B cell (primary cell): ENCODE results near the gene EYA3. TPM values are rescaled to one million over a fixed set of nuclear protein-coding genes. Genes with fewer than 3 reads are reported as not detected.

Experiments
- ATAC-seq: fragments of 200-7000 bp; cut with Tn5 transposase; one replicate; pipeline ENCODE4 v1.10.0; 2021; ENCODE audit warnings: low read depth, mild to moderate bottlenecking, moderate number of reproducible peaks, moderate library complexity
- CTCF ChIA-PET: fragments of 350-600 bp; sonication (Branson Sonifier 250); formaldehyde crosslinking; loops from one replicate; lab custom pipeline; 2021; ENCODE audit warnings: antibody characterized with exemption, inconsistent platforms; lab: Charles Lee
- POLR2A ChIA-PET: fragments of 350-600 bp; sonication (Branson Sonifier 250); formaldehyde crosslinking; loops from one replicate; lab custom pipeline; 2021; ENCODE audit warnings: antibody characterized with exemption; lab: Charles Lee
- DNase-seq: peaks from one replicate; pipeline ENCODE4 v3.0.0; 2013
- H2AFZ ChIP-seq: 2 replicates; pipeline ENCODE4 v1.6.1; 2012; ENCODE audit warnings: mild to moderate bottlenecking, low read depth, low read length; ENCODE audit not compliant: insufficient read depth, poor library complexity, severe bottlenecking
- H3K27ac ChIP-seq, 2 donors: 1 replicate in 1 of 2; 2 replicates in 1 of 2; pipeline ENCODE4 v1.5.1; 2012 to 2013; ENCODE audit warnings: low read length in 2 of 2, mild to moderate bottlenecking in 2 of 2, moderate library complexity in 1 of 2
- H3K27me3 ChIP-seq, 4 experiments: fragments of 200-600 bp in 1 of 4; sonication (generic) in 1 of 4; replicated peaks in 1 of 4; 1 replicate in 2 of 4; 2 replicates in 2 of 4; pipeline versions ENCODE4 v1.6.1 to v1.7.0; 2013 to 2016; ENCODE audit warnings: low read length in 3 of 4, mild to moderate bottlenecking in 2 of 4, mixed read lengths in 1 of 4, moderate library complexity in 1 of 4; ENCODE audit not compliant: insufficient read depth in 4 of 4, control insufficient read depth in 3 of 4; ENCODE audit errors: control extremely low read depth in 1 of 4
- H3K36me3 ChIP-seq, 2 experiments: replicated peaks in 1 of 2; 1 replicate in 1 of 2; 2 replicates in 1 of 2; pipeline versions ENCODE4 v1.6.1 to v1.7.1; 2013; ENCODE audit warnings: low read length in 1 of 2; ENCODE audit not compliant: insufficient read depth in 2 of 2, control insufficient read depth in 1 of 2; ENCODE audit errors: control extremely low read depth in 1 of 2, extremely low read depth in 1 of 2
- H3K4me1 ChIP-seq, 2 donors: fragments of 200-600 bp in 1 of 2; sonication (generic) in 1 of 2; 1 replicate in 1 of 2; 2 replicates in 1 of 2; pipeline versions ENCODE4 v1.5.1 to v1.6.1; 2013 to 2017; ENCODE audit warnings: low read length in 2 of 2; ENCODE audit not compliant: control insufficient read depth in 2 of 2, insufficient read depth in 2 of 2
- H3K4me2 ChIP-seq: replicated peaks from 2 replicates; pipeline ENCODE3; 2012; ENCODE audit warnings: mild to moderate bottlenecking, low read depth, low read length; ENCODE audit not compliant: poor library complexity, severe bottlenecking
- H3K4me3 ChIP-seq, 5 experiments: fragments of 200-600 bp in 1 of 5; sonication (generic) in 1 of 5; 1 replicate in 3 of 5; 2 replicates in 2 of 5; pipeline versions ENCODE4 v1.5.1 to v1.7.0; 2011 to 2016; ENCODE audit warnings: low read length in 4 of 5, mild to moderate bottlenecking in 4 of 5, low read depth in 2 of 5, control low read depth in 1 of 5, moderate library complexity in 1 of 5; ENCODE audit not compliant: insufficient read depth in 1 of 5; ENCODE audit errors: control extremely low read depth in 1 of 5, extremely low read depth in 1 of 5
- H3K79me2 ChIP-seq: fragments of 200-600 bp; sonication (generic); one replicate; pipeline ENCODE4 v1.6.0; 2016; ENCODE audit warnings: low read length; ENCODE audit not compliant: control insufficient read depth, insufficient read depth
- H3K9ac ChIP-seq: fragments of 200-600 bp; sonication (generic); 2 replicates; pipeline ENCODE4 v1.6.1; 2017; ENCODE audit warnings: mild to moderate bottlenecking, low read length, moderate library complexity
- H3K9me3 ChIP-seq, 3 donors: one replicate each; pipeline versions ENCODE4 v1.6.1 to v1.7.1; 2013; ENCODE audit warnings: low read length in 2 of 3; ENCODE audit not compliant: control insufficient read depth in 2 of 3, insufficient read depth in 1 of 3; ENCODE audit errors: control extremely low read depth in 1 of 3
- H4K20me1 ChIP-seq: 2 replicates; pipeline ENCODE4 v1.6.0; 2012; ENCODE audit warnings: mild to moderate bottlenecking, low read length; ENCODE audit not compliant: insufficient read depth, control insufficient read depth, poor library complexity, severe bottlenecking
- H3K27ac Mint-ChIP-seq: one replicate; pipeline ENCODE4 v1.8.0; 2021; ENCODE audit warnings: mixed read lengths
- H3K27me3 Mint-ChIP-seq: one replicate; pipeline ENCODE4 v1.8.0; 2021; ENCODE audit warnings: mixed read lengths
- H3K4me1 Mint-ChIP-seq: one replicate; pipeline ENCODE4 v1.8.0; 2021; ENCODE audit warnings: mixed read lengths
- H3K4me3 Mint-ChIP-seq: one replicate; pipeline ENCODE4 v1.8.0; 2021; ENCODE audit warnings: mixed read lengths
- H3K9me3 Mint-ChIP-seq: one replicate; pipeline ENCODE4 v1.8.0; 2022; ENCODE audit warnings: mixed read lengths; ENCODE audit not compliant: insufficient read depth
- CTCF ChIP-seq: fragments of 200-600 bp; IDR thresholded peaks from one replicate; pipeline ENCODE4 v1.8.0; 2022; ENCODE audit warnings: antibody characterized with exemption, mild to moderate bottlenecking
- EZH2 ChIP-seq: IDR thresholded peaks from 2 replicates; pipeline ENCODE4 v1.6.1; 2012; ENCODE audit warnings: borderline replicate concordance, low read depth, mild to moderate bottlenecking, moderate library complexity, low read length; ENCODE audit not compliant: insufficient read depth, poor library complexity, severe bottlenecking
- whole genome bisulfite sequencing: methylation state at CpG from one replicate; pipeline ENCODE4 v1.1.5; 2013; ENCODE audit warnings: missing lambda C conversion rate; ENCODE audit not compliant: insufficient coverage; 5-methylcytosine and 5-hydroxymethylcytosine counted together
- intact Hi-C: fragments of 100-400 bp; cut with micrococcal nuclease; formaldehyde crosslinking; loops from one replicate; pipeline ENCODE4 v1.10.0; 2022
- polyA plus RNA-seq: library from polyadenylated mRNA; depleted of rRNA; stranded (reverse); fragments of >200 nt; gene quantifications from 2 replicates; pipeline ENCODE4 v1.2.3, GENCODE V29; 2012
- total RNA-seq, 2 donors: library from RNA; stranded (reverse); fragments of 120-200 nt in 1 of 2; gene quantifications; 1 replicate in 1 of 2; 2 replicates in 1 of 2; pipeline versions ENCODE4 v1.2.3 to v1.2.4, GENCODE V29; 2013 to 2022

Gene EYA3
- total and polyA plus RNA-seq, 2 donors (not counting 1 experiment from before 2014, with no cell fraction given) = 14.1 to 31.3 TPM

- Histone ChIP-seq H3K9me3 (peaks cover 0 to 6% (median 0%) of the 10 kb centered on the region in 3 donors), H3K27me3 (no peaks in the 10 kb centered on the region), H3K4me1 (peaks cover 35 to 61% of the 10 kb centered on the region in 2 donors), H3K27ac (peak overlapping the region; percentile 1 to 30), H3K4me2 (peak overlapping the region; percentile 52), H4K20me1 (no peaks in the 10 kb centered on the region), H3K79me2 (no peaks in the 10 kb centered on the region), H3K9ac (no peak overlapping the region), H3K36me3 (no peaks in the 10 kb centered on the region), H2AFZ (no peak overlapping the region), H3K4me3 (peak overlapping the region in 1 of 5 experiments; percentile 21)
- Mint-ChIP-seq H3K4me1 (peaks cover 62% of the 10 kb centered on the region), H3K4me3 (peak overlapping the region; percentile 2), H3K9me3 (no peaks in the 10 kb centered on the region), H3K27me3 (no peaks in the 10 kb centered on the region), H3K27ac (peak overlapping the region; percentile 76)
- WGBS = 96% methylated on average over 5 of the region's 8 CpGs
- POLR2A ChIA-PET = interaction anchor here (0.5 to 0.9 kb wide), 5 partner anchors 12 to 415 kb away, joined by 3 to 5 read pairs (median 4); no protein-coding TSS in a partner anchor
- DNase-seq (no peak), ATAC-seq (no peak)
- no peak for TF ChIP-seq CTCF
- no peak for TF ChIP-seq EZH2
- CTCF ChIA-PET = interaction anchor here (1.0 to 2.8 kb wide), 8 partner anchors 8 to 73 kb away, joined by 3 to 23 read pairs (median 9); partner anchors contain the start of genes EYA3 and PTAFR
- intact Hi-C loops = no loop called here
These were observed 47.9 kb upstream of the EYA3 start for GRCh38 chr1:28136169-28136921.
